Smooth muscle cell (in vitro differentiated cells): ENCODE measurements around the gene DYDC1. TPM values are rescaled to one million over a fixed set of nuclear protein-coding genes. Genes with fewer than 3 reads are reported as not detected.

ENCODE experiments used
- DNase-seq: peaks from one replicate; lab custom pipeline; 2025; ENCODE audit not compliant: unreplicated experiment; lab: John Stamatoyannopoulos, UW
- H2AFZ ChIP-seq: fragments of 200-600 bp; sonication (generic); 2 replicates; pipeline ENCODE4 v1.6.0; 2016; ENCODE audit warnings: antibody characterized with exemption, low read depth, mild to moderate bottlenecking
- H3F3A ChIP-seq: fragments of 200-600 bp; sonication (generic); 2 replicates; pipeline ENCODE4 v1.6.0; 2017; ENCODE audit warnings: antibody characterized with exemption, low read depth
- H3K27ac ChIP-seq: fragments of 200-600 bp; sonication (generic); 2 replicates; pipeline ENCODE4 v1.5.1; 2016; ENCODE audit warnings: low read depth, mild to moderate bottlenecking
- H3K27me3 ChIP-seq: fragments of 200-600 bp; sonication (generic); 2 replicates; pipeline ENCODE4 v1.6.1; 2016; ENCODE audit warnings: low read depth, mild to moderate bottlenecking
- H3K36me3 ChIP-seq: fragments of 200-600 bp; sonication (generic); 2 replicates; pipeline ENCODE4 v1.5.1; 2016; ENCODE audit warnings: low read depth
- H3K4me1 ChIP-seq: fragments of 200-600 bp; sonication (generic); 2 replicates; pipeline ENCODE4 v1.5.1; 2016; ENCODE audit warnings: low read depth
- H3K4me2 ChIP-seq: fragments of 200-600 bp; sonication (generic); 2 replicates; pipeline ENCODE4 v1.6.0; 2016; ENCODE audit warnings: mild to moderate bottlenecking
- H3K4me3 ChIP-seq: fragments of 200-600 bp; sonication (generic); 2 replicates; pipeline ENCODE4 v1.5.1; 2016; ENCODE audit warnings: mild to moderate bottlenecking
- H3K79me2 ChIP-seq: fragments of 200-600 bp; sonication (generic); 2 replicates; pipeline ENCODE4 v1.6.0; 2016; ENCODE audit warnings: low read depth, mild to moderate bottlenecking
- H3K9ac ChIP-seq: fragments of 200-600 bp; sonication (generic); 2 replicates; pipeline ENCODE4 v1.6.0; 2016; ENCODE audit warnings: low read depth
- H3K9me3 ChIP-seq: fragments of 200-600 bp; sonication (generic); replicated peaks from 2 replicates; pipeline ENCODE4 v1.5.1; 2016; ENCODE audit warnings: low read depth
- H4K20me1 ChIP-seq: fragments of 200-600 bp; sonication (generic); 2 replicates; pipeline ENCODE4 v1.6.0; 2016; ENCODE audit warnings: low read depth
- WGBS: methylation state at CpG from one replicate; pipeline ENCODE4 v1.1.7; 2016; ENCODE audit warnings: low lambda C conversion rate; 5-methylcytosine and 5-hydroxymethylcytosine counted together
- polyA plus RNA-seq: library from polyadenylated mRNA; unstranded; fragments of >200 nt; fragmentation: Nextera tagmentation; extraction: Ambion mirVana; gene quantifications from 2 replicates; pipeline ENCODE4 v1.2.1, GENCODE V29; 2016
- total RNA-seq: library from RNA; depleted of rRNA; stranded (reverse); fragments of >200 nt; gene quantifications from 2 replicates; pipeline ENCODE4 v1.2.3, GENCODE V29; 2014
- TF ChIP-seq, protein P1 (sequence below): fragments of 200-600 bp; sonication (generic); IDR thresholded peaks from 2 replicates; pipeline ENCODE4 v1.5.1; 2017; ENCODE audit warnings: borderline replicate concordance, mild to moderate bottlenecking, antibody characterized with exemption; ENCODE audit not compliant: insufficient read depth, poor library complexity, severe bottlenecking

Gene DYDC1
- total and polyA plus RNA-seq, 2 experiments from 2014 or later = not detected

DNA sequence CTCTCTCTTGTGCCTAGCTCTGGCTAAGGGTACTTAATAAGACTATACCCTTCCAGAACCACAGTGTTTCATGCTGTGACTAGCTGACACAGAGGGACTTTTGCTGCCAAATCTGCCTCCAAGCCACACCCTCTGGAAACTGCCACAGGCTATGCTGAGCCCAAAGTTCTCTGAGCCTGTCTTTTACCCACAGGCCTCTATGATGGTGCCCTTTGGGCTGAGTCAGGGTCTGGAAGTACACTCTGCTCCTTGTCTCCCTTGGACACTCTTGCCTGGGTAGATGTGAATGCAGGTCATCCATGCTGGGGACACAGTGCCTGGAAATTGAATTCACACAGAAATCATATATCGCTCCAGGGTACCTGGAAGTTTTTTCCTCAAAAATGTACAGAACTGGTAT is 22.6 kb downstream of the DYDC1 start:
- 100% methylated on average over 1 of the region's 1 CpG for WGBS
- Histone ChIP-seq H4K20me1 (no peaks in the 10 kb centered on the region), H3K27me3 (peaks cover 5% of the 10 kb centered on the region), H2AFZ (no peak overlapping the region), H3K4me3 (no peak overlapping the region), H3K9me3 (no peaks in the 10 kb centered on the region), H3K9ac (no peak overlapping the region), H3K4me1 (no peaks in the 10 kb centered on the region), H3K79me2 (no peaks in the 10 kb centered on the region), H3K27ac (no peak overlapping the region), H3K36me3 (no peaks in the 10 kb centered on the region), H3K4me2 (no peak overlapping the region), H3F3A (no peaks in the 10 kb centered on the region)
- DNase-seq = no peak
- TF ChIP-seq, protein P1, sequence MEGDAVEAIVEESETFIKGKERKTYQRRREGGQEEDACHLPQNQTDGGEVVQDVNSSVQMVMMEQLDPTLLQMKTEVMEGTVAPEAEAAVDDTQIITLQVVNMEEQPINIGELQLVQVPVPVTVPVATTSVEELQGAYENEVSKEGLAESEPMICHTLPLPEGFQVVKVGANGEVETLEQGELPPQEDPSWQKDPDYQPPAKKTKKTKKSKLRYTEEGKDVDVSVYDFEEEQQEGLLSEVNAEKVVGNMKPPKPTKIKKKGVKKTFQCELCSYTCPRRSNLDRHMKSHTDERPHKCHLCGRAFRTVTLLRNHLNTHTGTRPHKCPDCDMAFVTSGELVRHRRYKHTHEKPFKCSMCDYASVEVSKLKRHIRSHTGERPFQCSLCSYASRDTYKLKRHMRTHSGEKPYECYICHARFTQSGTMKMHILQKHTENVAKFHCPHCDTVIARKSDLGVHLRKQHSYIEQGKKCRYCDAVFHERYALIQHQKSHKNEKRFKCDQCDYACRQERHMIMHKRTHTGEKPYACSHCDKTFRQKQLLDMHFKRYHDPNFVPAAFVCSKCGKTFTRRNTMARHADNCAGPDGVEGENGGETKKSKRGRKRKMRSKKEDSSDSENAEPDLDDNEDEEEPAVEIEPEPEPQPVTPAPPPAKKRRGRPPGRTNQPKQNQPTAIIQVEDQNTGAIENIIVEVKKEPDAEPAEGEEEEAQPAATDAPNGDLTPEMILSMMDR = no peak

DNA sequence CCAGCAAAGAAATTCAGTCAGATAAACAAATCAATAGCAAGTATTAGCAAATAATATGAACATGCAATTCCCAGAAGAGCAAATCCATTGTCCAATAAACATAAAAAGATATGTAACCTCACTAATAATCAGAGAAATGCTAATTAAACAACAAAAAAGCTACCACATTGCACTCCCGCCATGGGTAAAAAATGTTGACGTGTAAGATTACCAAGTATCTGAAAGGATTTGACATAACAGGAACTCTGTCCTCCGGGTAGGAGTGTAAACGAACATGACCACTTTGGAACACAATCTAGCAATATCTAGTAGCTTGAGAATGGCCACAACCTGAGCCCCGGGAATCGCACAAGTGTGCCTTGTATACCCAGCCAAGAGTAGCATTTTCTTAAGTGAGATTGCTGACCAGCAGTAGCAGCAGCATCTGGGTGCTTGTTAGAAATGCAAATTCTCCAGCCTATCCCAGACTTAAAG is 31.6 kb downstream of the DYDC1 start:
- Histone ChIP-seq H3K79me2 (no peaks in the 10 kb centered on the region), H3K4me1 (peaks cover 16% of the 10 kb centered on the region), H2AFZ (no peak overlapping the region), H3K27me3 (peaks cover 3% of the 10 kb centered on the region), H3K4me2 (no peak overlapping the region), H3K27ac (no peak overlapping the region), H3F3A (no peaks in the 10 kb centered on the region), H4K20me1 (no peaks in the 10 kb centered on the region), H3K9ac (no peak overlapping the region), H3K36me3 (no peaks in the 10 kb centered on the region), H3K4me3 (no peak overlapping the region), H3K9me3 (no peaks in the 10 kb centered on the region)
- no peak for DNase-seq
- TF ChIP-seq, protein P1 = no peak
- 86% methylated on average over 6 of the region's 6 CpGs for WGBS

DNA sequence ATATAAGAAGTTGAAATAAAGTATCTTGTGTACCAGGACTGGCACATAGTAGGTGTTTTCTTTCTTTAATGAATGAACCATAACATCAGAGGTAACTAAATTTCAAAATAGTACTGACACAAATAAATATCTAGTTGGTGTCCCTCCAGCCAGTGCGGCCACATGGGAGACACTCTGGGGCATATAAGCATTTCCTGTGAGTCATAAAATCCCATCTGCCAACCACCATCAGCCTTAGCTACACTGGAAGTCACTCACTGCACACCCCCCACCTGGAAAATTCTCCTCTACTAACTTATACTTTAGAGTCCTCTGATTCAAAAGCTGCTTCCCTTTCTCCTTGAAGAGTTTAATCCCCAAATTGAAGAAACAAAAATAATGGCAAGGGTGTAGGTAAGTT is 32.5 kb downstream of the DYDC1 start:
- Histone ChIP-seq H3K4me3 (no peak overlapping the region), H3K9me3 (no peaks in the 10 kb centered on the region), H3F3A (no peaks in the 10 kb centered on the region), H2AFZ (no peak overlapping the region), H3K27ac (no peak overlapping the region), H3K9ac (no peak overlapping the region), H3K79me2 (no peaks in the 10 kb centered on the region), H3K27me3 (peaks cover 3% of the 10 kb centered on the region), H4K20me1 (no peaks in the 10 kb centered on the region), H3K4me2 (no peak overlapping the region), H3K36me3 (no peaks in the 10 kb centered on the region), H3K4me1 (peaks cover 16% of the 10 kb centered on the region)
- WGBS = 32% methylated on average over 1 of the region's 1 CpG
- TF ChIP-seq, protein P1 = no peak
- DNase-seq = no peak

DNA sequence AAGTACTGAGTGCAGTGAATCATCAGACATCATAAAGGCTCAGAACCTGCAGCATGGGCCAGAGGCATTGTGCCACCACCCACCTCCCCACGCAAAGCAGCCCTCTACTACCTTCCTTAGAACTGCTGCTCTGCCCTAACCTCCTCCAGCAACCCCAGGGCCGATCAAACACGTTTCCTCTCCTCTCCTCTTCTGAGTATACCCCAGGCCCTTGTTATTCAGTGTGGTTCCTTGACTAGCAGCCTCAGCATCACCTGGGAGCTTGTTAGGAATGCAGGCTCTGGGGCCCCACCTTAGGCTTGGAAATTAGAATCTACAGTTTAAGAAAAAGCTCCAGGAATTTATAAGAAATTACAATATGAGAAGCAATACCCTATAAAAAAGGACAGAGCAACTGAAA is 33.2 kb downstream of the DYDC1 start:
- Histone ChIP-seq H3K27me3 (no peaks in the 10 kb centered on the region), H2AFZ (no peak overlapping the region), H3F3A (no peaks in the 10 kb centered on the region), H3K27ac (no peak overlapping the region), H3K9me3 (no peaks in the 10 kb centered on the region), H3K9ac (no peak overlapping the region), H3K4me1 (peaks cover 16% of the 10 kb centered on the region), H4K20me1 (no peaks in the 10 kb centered on the region), H3K4me2 (no peak overlapping the region), H3K36me3 (no peaks in the 10 kb centered on the region), H3K4me3 (no peak overlapping the region), H3K79me2 (no peaks in the 10 kb centered on the region)
- TF ChIP-seq, protein P1 = no peak
- WGBS = 66% methylated on average over 3 of the region's 3 CpGs
- no peak for DNase-seq
